Panc1 (cell line): Measurements from ENCODE around the gene IDI2. TPM values are rescaled to one million over a fixed set of nuclear protein-coding genes. Genes with fewer than 3 reads are reported as not detected.

Experiments
- ATAC-seq: fragments of 200-7000 bp; cut with Tn5 transposase; 2 replicates; pipeline ENCODE4 v1.9.1; 2020; ENCODE audit warnings: mild to moderate bottlenecking, moderate library complexity
- BruUV-seq: library from RNA; stranded (reverse); fragments of 400-500 nt; replicated peaks from 2 replicates; lab custom pipeline; 2021; lab: Mats Ljungman, UMichigan
- CTCF ChIA-PET: fragments of 300-600 bp; sonication (Branson Sonifier 250); formaldehyde crosslinking; loops from one replicate; lab custom pipeline; 2022; ENCODE audit warnings: antibody characterized with exemption; lab: Charles Lee
- POLR2A ChIA-PET: fragments of 300-600 bp; sonication (Branson Sonifier 250); formaldehyde crosslinking; loops from one replicate; lab custom pipeline; 2022; ENCODE audit warnings: antibody characterized with exemption; lab: Charles Lee
- DNase-seq: peaks from one replicate; pipeline ENCODE4 v3.0.0-alpha.2; 2010; ENCODE audit warnings: low read depth, low spot score
- H3K27ac ChIP-seq: 2 replicates; pipeline ENCODE4 v1.5.1; 2011; ENCODE audit warnings: mild to moderate bottlenecking, low read length, inconsistent platforms
- H3K27me3 ChIP-seq: fragments of 200-500 bp; sonication (Bioruptor generic); 2 replicates; pipeline ENCODE4 v1.6.0; 2014; ENCODE audit warnings: low read length, inconsistent platforms; ENCODE audit not compliant: control insufficient read depth, insufficient read depth
- H3K36me3 ChIP-seq: fragments of 200-500 bp; sonication (Bioruptor generic); 2 replicates; pipeline ENCODE4 v1.5.1; 2014; ENCODE audit warnings: inconsistent platforms, mild to moderate bottlenecking, low read length, moderate library complexity; ENCODE audit not compliant: control insufficient read depth, insufficient read depth
- H3K4me1 ChIP-seq: 2 replicates; pipeline ENCODE4 v1.5.1; 2011; ENCODE audit warnings: inconsistent platforms, mild to moderate bottlenecking, low read length, moderate library complexity; ENCODE audit not compliant: control insufficient read depth, insufficient read depth
- H3K4me3 ChIP-seq, 2 experiments: 2 replicates each; pipeline ENCODE4 v1.5.1; 2011 to 2012; ENCODE audit warnings: low read depth in 2 of 2, low read length in 2 of 2, mild to moderate bottlenecking in 2 of 2, inconsistent platforms in 1 of 2, moderate library complexity in 1 of 2
- H3K9me3 ChIP-seq: fragments of 200-500 bp; sonication (Bioruptor generic); 2 replicates; pipeline ENCODE4 v1.5.1; 2014; ENCODE audit warnings: low read depth, mild to moderate bottlenecking, inconsistent platforms, low read length, moderate library complexity; ENCODE audit not compliant: control insufficient read depth, insufficient read depth
- CTCF ChIP-seq: fragments of 450-650 bp; IDR thresholded peaks from 2 replicates; pipeline ENCODE4 v1.5.1; 2017; ENCODE audit warnings: mild to moderate bottlenecking
- POLR2AphosphoS5 ChIP-seq: IDR thresholded peaks from 2 replicates; pipeline ENCODE4 v1.6.1; 2012; ENCODE audit warnings: mild to moderate bottlenecking, low read depth, low read length, moderate library complexity
- SIN3A ChIP-seq: IDR thresholded peaks from 2 replicates; pipeline ENCODE4 v1.6.1; 2012; ENCODE audit warnings: low read depth, mild to moderate bottlenecking, low read length, moderate library complexity, borderline replicate concordance; ENCODE audit not compliant: insufficient read depth
- TCF7L2 ChIP-seq: IDR thresholded peaks from 2 replicates; pipeline ENCODE4 v1.6.1; 2011; ENCODE audit warnings: mild to moderate bottlenecking, low read depth, low read length, inconsistent platforms
- in situ Hi-C: cut with HindIII; loops from 2 replicates; pipeline ENCODE4 v1.10.0; 2016; ENCODE audit warnings: low sequenced_read_pairs, low pct_unique_long_range_greater_than_20kb
- intact Hi-C: fragments of 100-400 bp; cut with micrococcal nuclease; formaldehyde crosslinking; loops from one replicate; pipeline ENCODE4 v1.10.0; 2022; ENCODE audit not compliant: unreplicated experiment
- total RNA-seq: library from RNA; stranded (reverse); gene quantifications from one replicate; pipeline ENCODE4 v1.2.1, GENCODE V29; 2021; ENCODE audit not compliant: unreplicated experiment
- TF ChIP-seq, protein P1 (sequence below), 2 experiments: IDR thresholded peaks; 2 replicates each; pipeline ENCODE4 v1.6.1; 2011 to 2012; ENCODE audit warnings: low read depth in 2 of 2, control low read depth in 1 of 2, low read length in 1 of 2, mild to moderate bottlenecking in 1 of 2, moderate library complexity in 1 of 2; ENCODE audit not compliant: insufficient read depth in 1 of 2

Gene IDI2
- total RNA-seq, 1 experiment from 2014 or later = not detected

GRCh38 chr10:1063232-1063865 lies 37.7 kb upstream of the IDI2 start:
- ATAC-seq (no peak), DNase-seq (no peak)
- H3K4me1 ChIP-seq = no peaks in the 10 kb centered on the region; the same call in 1 of the 2 replicates
- in situ Hi-C loops = no loop called here
- no peaks in the 10 kb centered on the region for H3K27me3 ChIP-seq
- intact Hi-C loops = no loop called here
- H3K9me3 ChIP-seq = no peaks in the 10 kb centered on the region
- no TSS peak for BruUV-seq
- H3K36me3 ChIP-seq = no peaks in the 10 kb centered on the region
- no peak overlapping the region for H3K4me3 ChIP-seq
- TF ChIP-seq POLR2AphosphoS5 (no peak), TCF7L2 (no peak), SIN3A (no peak), CTCF (no peak)
- TF ChIP-seq, protein P1, sequence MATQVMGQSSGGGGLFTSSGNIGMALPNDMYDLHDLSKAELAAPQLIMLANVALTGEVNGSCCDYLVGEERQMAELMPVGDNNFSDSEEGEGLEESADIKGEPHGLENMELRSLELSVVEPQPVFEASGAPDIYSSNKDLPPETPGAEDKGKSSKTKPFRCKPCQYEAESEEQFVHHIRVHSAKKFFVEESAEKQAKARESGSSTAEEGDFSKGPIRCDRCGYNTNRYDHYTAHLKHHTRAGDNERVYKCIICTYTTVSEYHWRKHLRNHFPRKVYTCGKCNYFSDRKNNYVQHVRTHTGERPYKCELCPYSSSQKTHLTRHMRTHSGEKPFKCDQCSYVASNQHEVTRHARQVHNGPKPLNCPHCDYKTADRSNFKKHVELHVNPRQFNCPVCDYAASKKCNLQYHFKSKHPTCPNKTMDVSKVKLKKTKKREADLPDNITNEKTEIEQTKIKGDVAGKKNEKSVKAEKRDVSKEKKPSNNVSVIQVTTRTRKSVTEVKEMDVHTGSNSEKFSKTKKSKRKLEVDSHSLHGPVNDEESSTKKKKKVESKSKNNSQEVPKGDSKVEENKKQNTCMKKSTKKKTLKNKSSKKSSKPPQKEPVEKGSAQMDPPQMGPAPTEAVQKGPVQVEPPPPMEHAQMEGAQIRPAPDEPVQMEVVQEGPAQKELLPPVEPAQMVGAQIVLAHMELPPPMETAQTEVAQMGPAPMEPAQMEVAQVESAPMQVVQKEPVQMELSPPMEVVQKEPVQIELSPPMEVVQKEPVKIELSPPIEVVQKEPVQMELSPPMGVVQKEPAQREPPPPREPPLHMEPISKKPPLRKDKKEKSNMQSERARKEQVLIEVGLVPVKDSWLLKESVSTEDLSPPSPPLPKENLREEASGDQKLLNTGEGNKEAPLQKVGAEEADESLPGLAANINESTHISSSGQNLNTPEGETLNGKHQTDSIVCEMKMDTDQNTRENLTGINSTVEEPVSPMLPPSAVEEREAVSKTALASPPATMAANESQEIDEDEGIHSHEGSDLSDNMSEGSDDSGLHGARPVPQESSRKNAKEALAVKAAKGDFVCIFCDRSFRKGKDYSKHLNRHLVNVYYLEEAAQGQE (IDR thresholded peaks at IDR 0.05; ENCODE audit: insufficient read depth in 1 of 2, low read depth in 2 of 2, low read length in 1 of 2) = no peak
- ChIA-PET CTCF (no interaction called here), POLR2A (no interaction called here)
- H3K27ac ChIP-seq = no peak overlapping the region

DNA sequence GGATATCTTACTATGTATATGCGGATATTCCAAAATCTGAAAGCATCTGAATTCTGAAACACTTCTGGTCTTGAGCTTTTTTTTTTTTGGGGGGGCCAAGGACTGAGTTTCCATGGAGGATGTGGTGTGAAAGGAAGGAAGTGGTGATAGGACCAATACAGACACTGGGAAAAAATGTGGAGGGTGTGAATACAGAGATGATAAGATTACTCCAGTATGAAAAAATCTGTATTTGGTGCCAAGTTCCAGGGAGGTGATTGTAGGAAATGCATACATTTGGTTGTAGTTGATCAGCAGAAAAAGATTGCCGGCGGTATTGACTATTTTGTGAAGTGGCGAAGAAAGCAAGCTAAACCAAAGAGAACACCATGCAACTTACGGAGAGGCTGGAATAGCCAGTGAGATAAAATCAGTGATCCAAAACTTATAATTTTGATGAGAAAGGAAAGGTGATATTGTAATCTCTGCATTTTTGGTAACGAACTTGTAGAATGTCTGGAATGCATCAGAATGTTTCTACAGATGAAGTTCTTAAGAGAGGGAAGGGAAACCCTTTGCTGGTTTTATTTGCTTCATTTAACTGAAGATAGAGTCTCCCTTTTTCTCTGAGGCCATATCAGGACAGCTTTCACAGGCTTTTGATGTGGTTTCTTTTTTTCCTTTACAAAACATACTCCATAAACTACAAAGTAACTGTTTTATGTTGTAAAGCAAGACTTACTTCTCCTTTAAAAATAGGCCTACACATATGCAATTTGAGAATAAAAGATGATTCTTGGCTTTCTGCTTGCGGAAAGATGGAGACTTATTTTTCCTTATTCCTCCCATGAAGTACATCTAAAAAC lies 36.5 kb upstream of the IDI2 start:
- in situ Hi-C loops = no loop called here
- no TSS peak for BruUV-seq
- no peaks in the 10 kb centered on the region for H3K9me3 ChIP-seq
- H3K27me3 ChIP-seq = no peaks in the 10 kb centered on the region
- no peaks in the 10 kb centered on the region for H3K36me3 ChIP-seq
- ChIA-PET POLR2A (no interaction called here), CTCF (no interaction called here)
- no peak overlapping the region for H3K27ac ChIP-seq
- no peak overlapping the region for H3K4me3 ChIP-seq
- ATAC-seq (no peak), DNase-seq (no peak)
- H3K4me1 ChIP-seq = peaks cover 7% of the 10 kb centered on the region
- intact Hi-C loops = no loop called here
- TF ChIP-seq SIN3A (no peak), CTCF (no peak), POLR2AphosphoS5 (no peak), TCF7L2 (no peak)
- TF ChIP-seq, protein P1 (IDR thresholded peaks at IDR 0.05; ENCODE audit: insufficient read depth in 1 of 2, low read depth in 2 of 2, low read length in 1 of 2) = no peak
